HG02885 (cell line): ENCODE results near the gene MEIS2.

Experiments
- ATAC-seq: cut with Tn5 transposase; IDR thresholded peaks from one replicate; pipeline ENCODE4 v1.9.1; 2021; ENCODE audit warnings: mild to moderate bottlenecking; ENCODE audit not compliant: unreplicated experiment, poor library complexity

The MEIS2 gene

DNA sequence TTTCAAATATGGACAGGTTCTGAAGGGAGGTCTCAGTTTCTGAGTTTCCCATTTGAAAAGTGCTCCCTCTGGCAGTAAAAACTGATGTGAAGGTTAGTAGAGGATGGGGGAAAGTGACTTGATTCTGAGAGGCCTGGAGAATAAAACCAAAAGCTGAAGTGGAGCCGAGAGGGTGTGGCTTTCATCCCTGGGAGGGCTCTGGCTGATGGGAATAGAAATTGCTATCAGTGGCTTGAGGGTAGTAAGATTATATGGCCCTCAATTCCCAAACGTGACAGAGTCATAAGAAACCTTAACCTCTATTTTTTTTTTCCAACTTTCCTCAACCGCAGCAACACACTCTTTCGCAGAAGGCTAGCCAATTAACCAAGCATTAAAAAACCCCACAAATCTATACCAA, 185.9 kb downstream of the MEIS2 start:
- no peak for ATAC-seq

- ATAC-seq: no peak
Observed at GRCh38 chr15:36912311-36912712, 188.0 kb downstream of the MEIS2 start.

- no peak for ATAC-seq
Observed at GRCh38 chr15:36911322-36911944, 188.9 kb downstream of the MEIS2 start.

GRCh38 chr15:36908991-36909390, 191.4 kb downstream of the MEIS2 start:
- no peak for ATAC-seq

GRCh38 chr15:36907295-36907694, 193.1 kb downstream of the MEIS2 start:
- no peak for ATAC-seq

GRCh38 chr15:36905908-36906307, 194.4 kb downstream of the MEIS2 start:
- ATAC-seq: no peak

DNA sequence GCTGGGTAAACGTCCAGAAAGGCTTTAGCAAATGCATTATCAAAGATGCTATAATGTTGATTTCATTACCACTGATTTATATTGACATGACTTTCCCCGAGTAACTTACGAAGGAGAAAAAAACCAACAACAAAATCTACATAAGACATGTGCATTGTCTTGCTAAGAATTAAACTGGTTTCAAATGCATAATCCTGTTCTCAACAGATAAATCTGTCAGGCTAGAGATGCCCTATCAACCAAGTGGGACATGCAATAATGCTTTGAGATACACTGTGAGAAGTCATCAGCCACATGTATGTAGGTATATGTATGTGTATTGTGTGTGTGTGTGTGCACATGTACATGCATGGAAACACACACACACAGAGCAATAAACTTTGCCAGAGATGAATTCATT, 195.6 kb downstream of the MEIS2 start:
- no peak for ATAC-seq

DNA sequence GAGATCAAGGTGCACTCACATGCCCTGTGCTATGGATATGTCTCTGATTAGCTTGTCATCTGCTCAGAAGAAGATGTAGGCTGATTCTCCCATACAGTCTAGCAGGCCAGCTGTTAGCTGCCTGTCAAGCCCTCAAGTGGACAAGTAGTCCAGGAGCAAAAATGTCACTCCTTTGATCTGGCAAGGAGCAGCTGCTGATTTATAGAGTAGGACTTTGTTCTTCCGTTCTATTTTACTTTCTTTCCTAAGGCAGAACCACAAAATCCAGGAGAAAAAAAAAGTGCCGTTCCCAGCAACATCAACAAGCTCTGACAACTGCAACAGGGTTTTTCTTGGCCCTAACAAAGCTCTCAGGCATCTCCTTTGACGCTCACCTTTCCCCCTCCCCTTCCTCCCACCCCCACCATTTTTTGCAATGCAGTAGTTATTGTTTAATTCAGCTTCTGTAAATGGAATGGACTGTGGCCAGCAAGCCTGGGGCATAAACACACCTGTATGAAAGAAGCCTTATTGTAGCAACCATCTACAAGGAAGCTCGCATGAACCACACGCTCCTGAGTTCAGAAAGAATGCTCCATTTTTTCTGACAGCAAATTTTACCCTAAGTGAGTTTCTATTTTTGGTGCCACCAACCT, 196.3 kb downstream of the MEIS2 start:
- ATAC-seq: no peak

- ATAC-seq: no peak
Observed at GRCh38 chr15:36903195-36903594, 197.2 kb downstream of the MEIS2 start.

DNA sequence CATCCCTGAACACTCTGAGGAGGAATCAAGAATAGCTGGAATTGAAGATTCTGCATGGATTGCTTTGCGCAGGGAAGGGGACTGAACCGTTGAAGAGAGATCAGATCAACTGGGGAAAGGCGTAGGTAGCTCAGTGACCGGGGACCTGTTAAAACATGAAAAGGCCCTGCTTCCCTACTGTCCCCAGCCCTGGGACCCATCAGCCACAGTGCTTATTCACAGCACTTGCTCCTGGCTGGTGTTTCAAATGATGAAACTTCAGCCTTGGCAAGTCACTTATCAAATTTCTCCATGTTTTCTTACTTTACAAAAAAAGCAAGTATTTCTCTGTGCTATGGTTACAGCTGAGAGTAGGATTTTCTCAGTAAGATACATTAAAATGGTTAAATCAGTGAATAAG, 199.3 kb downstream of the MEIS2 start:
- ATAC-seq: no peak

- no peak for ATAC-seq
Observed at GRCh38 chr15:36899696-36900095, 200.7 kb downstream of the MEIS2 start.

DNA sequence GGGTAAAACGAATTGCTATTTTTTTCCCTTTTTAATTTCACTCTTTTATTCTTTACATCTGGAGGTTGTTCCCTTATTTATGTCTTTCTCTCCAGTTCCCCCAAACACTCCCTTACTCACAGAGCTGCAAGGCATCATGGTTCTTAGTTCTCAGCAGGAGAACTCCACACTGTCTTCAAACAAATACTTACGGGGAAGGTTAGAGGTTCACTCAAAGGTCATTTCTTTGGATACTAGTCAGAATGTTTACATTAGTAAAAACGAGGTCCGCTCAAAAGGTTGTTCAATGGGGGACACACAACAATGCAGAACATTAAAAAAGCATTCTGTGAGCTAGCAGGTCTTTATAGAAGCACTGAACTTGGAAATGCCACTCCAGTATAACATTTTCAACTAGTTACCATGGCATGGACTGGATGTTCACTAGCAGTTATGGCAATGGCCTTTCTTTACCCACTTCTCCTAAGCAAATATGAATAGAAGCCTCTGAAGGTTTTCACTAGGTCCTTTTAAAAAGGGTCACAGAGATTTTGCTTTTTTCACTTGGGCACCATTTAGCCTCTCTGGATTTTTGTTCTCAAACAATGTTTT, 201.7 kb downstream of the MEIS2 start:
- no peak for ATAC-seq

DNA sequence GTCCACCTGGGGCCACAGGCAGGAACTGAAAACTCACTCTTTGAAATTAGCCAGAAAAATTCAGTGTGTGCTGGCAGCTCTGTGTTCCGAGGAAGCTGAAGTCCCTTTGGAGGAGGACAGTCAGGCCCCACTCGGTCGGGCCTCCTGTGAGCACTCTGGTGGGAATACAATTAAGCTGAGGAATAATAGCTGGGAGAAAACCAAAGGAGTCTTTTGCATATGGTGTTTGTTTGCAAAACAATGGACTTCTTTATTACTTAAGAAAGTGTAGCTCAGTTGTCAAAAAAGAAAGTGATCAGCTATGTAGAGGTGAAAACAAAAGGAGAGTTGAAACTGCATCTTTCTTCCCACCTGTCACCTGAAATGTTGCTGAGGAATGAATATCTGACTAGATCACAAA, 202.5 kb downstream of the MEIS2 start:
- ATAC-seq: no peak

DNA sequence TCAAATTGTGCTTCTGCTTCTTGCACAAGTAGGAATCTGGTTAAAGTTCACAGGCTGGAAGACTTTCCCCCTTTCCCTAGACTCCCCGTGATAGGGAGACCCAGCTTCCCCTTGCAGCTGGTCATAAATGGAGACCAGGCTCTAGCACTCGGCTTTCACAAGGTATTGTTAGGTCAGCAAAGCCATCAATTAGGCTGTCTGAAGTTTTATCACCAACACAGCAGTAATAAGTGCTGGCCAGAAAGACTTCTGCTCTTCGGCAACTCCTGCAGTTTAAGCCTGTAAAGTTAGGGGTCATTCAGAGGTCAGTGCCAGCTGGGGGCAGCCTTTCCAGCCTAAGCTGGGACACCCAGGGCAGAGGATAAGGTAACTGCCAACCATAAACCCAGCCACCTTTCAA, 203.4 kb downstream of the MEIS2 start:
- ATAC-seq: no peak

GRCh38 chr15:36894075-36894474, 206.3 kb downstream of the MEIS2 start:
- no peak for ATAC-seq

GRCh38 chr15:36893276-36893675, 207.1 kb downstream of the MEIS2 start:
- ATAC-seq: no peak

GRCh38 chr15:36888011-36888992, 212.0 kb downstream of the MEIS2 start:
- no peak for ATAC-seq

DNA sequence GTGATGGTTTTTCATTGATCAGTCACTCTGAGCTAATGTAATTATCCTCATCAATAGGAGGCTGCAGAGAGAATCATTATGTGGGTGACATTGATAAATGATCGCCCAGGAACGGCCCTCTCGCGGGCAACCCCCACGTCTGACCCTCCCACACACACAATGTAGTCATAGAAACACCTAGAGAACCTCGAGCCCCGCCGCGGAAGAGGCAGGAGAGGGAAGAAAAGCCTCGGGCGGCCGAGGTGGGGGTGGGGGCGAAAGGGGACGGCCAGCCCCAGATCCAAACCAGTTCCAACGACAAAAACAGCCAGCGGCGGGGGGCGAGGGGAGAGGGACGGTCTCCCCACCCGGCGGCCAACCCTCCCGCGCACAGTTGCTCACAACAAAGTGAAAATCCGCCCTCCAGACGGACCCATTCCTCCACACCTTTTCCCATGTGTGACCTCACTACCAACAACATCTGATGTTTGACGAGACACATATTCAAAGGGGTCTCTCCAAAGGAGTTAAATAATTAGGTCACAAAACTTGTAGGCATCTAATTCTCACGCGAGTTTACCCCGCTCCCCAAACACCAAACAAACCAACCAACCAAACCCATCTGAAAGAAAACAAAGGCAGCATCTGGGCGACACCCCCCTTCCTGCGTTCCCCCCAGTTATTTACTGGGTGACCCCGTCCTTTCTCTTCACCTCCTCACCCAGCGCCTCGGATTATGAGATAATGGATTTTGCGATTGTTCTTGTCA, 213.0 kb downstream of the MEIS2 start:
- ATAC-seq: no peak

DNA sequence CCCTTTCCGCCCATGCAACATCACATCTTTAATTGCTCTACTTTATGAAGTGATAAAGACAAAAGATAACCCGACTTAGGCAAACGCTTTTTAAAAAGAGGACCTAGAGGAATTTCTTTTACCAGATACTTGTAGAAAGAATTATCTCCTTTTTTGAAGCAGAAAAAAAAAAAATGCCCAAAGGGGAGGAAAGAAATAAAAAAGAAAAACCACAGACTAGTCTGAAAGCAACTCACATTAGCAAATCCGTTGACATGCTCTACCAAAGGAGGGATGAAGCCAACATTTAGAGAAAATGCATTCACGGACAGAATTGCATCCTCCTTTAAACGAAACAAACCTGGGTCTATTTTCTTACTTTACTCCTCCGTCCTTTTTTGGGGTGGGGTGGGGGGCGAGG, 213.6 kb downstream of the MEIS2 start:
- no peak for ATAC-seq

DNA sequence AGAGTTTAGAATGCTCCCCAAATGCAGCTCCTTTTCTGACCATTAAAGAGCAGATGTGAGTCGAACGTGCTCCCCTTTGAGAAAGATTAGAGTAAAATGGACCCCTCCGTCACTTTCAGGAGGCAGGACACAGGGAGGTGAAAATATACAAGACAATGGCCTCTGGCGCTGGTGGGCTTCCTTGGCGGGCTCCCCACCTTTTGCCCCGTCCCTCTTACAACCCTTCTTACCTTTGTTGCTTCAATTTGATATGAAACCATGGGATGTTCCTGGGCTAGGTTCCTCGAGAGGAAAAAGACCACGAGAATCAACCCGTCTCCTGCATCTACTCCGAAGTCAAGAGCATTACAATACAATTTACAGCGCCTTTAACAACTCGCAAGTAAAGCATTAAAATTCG, 214.2 kb downstream of the MEIS2 start:
- ATAC-seq: no peak
